ENCODE data around the gene DAP.

The DAP gene

GRCh38 chr5:10636363-10637142 is 124.5 kb downstream of the DAP start:
- in situ Hi-C loops (cut with MboI; ENCODE audit: low sequenced_read_pairs): no loop called here

- in situ Hi-C loops (cut with MboI; ENCODE audit: low sequenced_read_pairs): no loop called here
Measured at GRCh38 chr5:10635867-10636350, 125.1 kb downstream of the DAP start.

GRCh38 chr5:10635257-10635866 is 125.7 kb downstream of the DAP start:
- in situ Hi-C loops (cut with MboI; ENCODE audit: low sequenced_read_pairs): no loop called here

- in situ Hi-C loops (cut with MboI; ENCODE audit: low sequenced_read_pairs): loop anchor here (5.0 kb wide), 1 partner anchor 182 kb away; no protein-coding TSS in a partner anchor
Measured at GRCh38 chr5:10634562-10634961, 126.5 kb downstream of the DAP start.

GRCh38 chr5:10634050-10634449 is 127.0 kb downstream of the DAP start:
- in situ Hi-C loops (cut with MboI; ENCODE audit: low sequenced_read_pairs): loop anchor here (5.0 kb wide), 1 partner anchor 182 kb away; no protein-coding TSS in a partner anchor

GRCh38 chr5:10633271-10634049 is 127.6 kb downstream of the DAP start:
- in situ Hi-C loops (cut with MboI; ENCODE audit: low sequenced_read_pairs): loop anchor here (5.0 kb wide), 1 partner anchor 181 kb away; no protein-coding TSS in a partner anchor

- in situ Hi-C loops (cut with MboI; ENCODE audit: low sequenced_read_pairs): loop anchor here (5.0 kb wide), 1 partner anchor 180 kb away; no protein-coding TSS in a partner anchor
Measured at GRCh38 chr5:10632110-10632761, 128.8 kb downstream of the DAP start.

- in situ Hi-C loops (cut with MboI; ENCODE audit: low sequenced_read_pairs): loop anchor here (5.0 kb wide), 1 partner anchor 179 kb away; no protein-coding TSS in a partner anchor
Measured at GRCh38 chr5:10631316-10631996, 129.6 kb downstream of the DAP start.

GRCh38 chr5:10630744-10631143 is 130.3 kb downstream of the DAP start:
- in situ Hi-C loops (cut with MboI; ENCODE audit: low sequenced_read_pairs): loop anchor here (5.0 kb wide), 1 partner anchor 178 kb away; no protein-coding TSS in a partner anchor

GRCh38 chr5:10630126-10630525 is 130.9 kb downstream of the DAP start:
- in situ Hi-C loops (cut with MboI; ENCODE audit: low sequenced_read_pairs): loop anchor here (5.0 kb wide), 1 partner anchor 178 kb away; no protein-coding TSS in a partner anchor

- in situ Hi-C loops (cut with MboI; ENCODE audit: low sequenced_read_pairs): loop anchor here (5.0 kb wide), 1 partner anchor 177 kb away; no protein-coding TSS in a partner anchor
Measured at GRCh38 chr5:10629682-10630081, 131.4 kb downstream of the DAP start.

Measured in HL-60/S4 (cell line).